GM12878 (cell line): ENCODE measurements around the gene MEGF9. TPM values are rescaled to one million over a fixed set of nuclear protein-coding genes. Genes with fewer than 3 reads are reported as not detected.
A peak's percentile ranks its signal among the peaks of the same experiment; 100 is the strongest.

Experiments used
- ATAC-seq: fragments of 200-7000 bp; cut with Tn5 transposase; 3 replicates; pipeline ENCODE4 v1.9.1; 2020; ENCODE audit warnings: mild to moderate bottlenecking, moderate library complexity
- BruUV-seq: library from RNA; stranded (reverse); fragments of 400-500 nt; replicated peaks from 2 replicates; lab custom pipeline; 2021; lab: Mats Ljungman, UMichigan
- CTCF ChIA-PET: fragments of 300-600 bp; sonication (Branson Sonifier 250); formaldehyde crosslinking; extraction: SDS; loops from one replicate; lab custom pipeline; 2021; ENCODE audit warnings: inconsistent platforms; lab: Yijun Ruan, JAX
- POLR2A ChIA-PET: fragments of 350-600 bp; formaldehyde crosslinking; extraction: SDS; loops from one replicate; lab custom pipeline; 2021; ENCODE audit warnings: inconsistent platforms; lab: Charles Lee
- RAD21 ChIA-PET: fragments of 300-600 bp; sonication (Branson Sonifier 250); formaldehyde crosslinking; loops from one replicate; lab custom pipeline; 2023; ENCODE audit warnings: antibody characterized with exemption; ENCODE audit not compliant: unreplicated experiment; lab: Charles Lee
- SMC1A ChIA-PET: fragments of 300-600 bp; sonication (Branson Sonifier 250); formaldehyde crosslinking; loops from one replicate; lab custom pipeline; 2023; ENCODE audit not compliant: unreplicated experiment, uncharacterized antibody; lab: Charles Lee
- DNase-seq: peaks from one replicate; pipeline ENCODE4 v3.0.0-alpha.2; 2011; ENCODE audit warnings: low read depth, low spot score
- FAIRE-seq: peaks from 3 replicates; lab custom pipeline; 2011; peaks lifted over from hg19 to GRCh38; lab: Jason Lieb, UNC
- H2AFZ ChIP-seq: 2 replicates; pipeline ENCODE4 v1.6.0; 2011; ENCODE audit warnings: low read depth, low read length, control low read depth; ENCODE audit not compliant: control insufficient read depth
- H3K27ac ChIP-seq: 2 replicates; pipeline ENCODE4 v1.5.1; 2011; ENCODE audit warnings: control low read depth; ENCODE audit not compliant: control insufficient read depth, insufficient read depth
- H3K27me3 ChIP-seq, 2 experiments: replicated peaks in 1 of 2; 2 replicates each; pipeline versions ENCODE4 v1.6.0 to v1.6.1; 2011; ENCODE audit warnings: low read length in 1 of 2; ENCODE audit not compliant: control insufficient read depth in 2 of 2, insufficient read depth in 2 of 2
- H3K36me3 ChIP-seq, 2 experiments: 2 replicates each; pipeline ENCODE4 v1.5.1; 2011; ENCODE audit warnings: low read length in 1 of 2; ENCODE audit not compliant: control insufficient read depth in 2 of 2, insufficient read depth in 2 of 2
- H3K4me1 ChIP-seq: 2 replicates; pipeline ENCODE4 v1.6.1; 2011; ENCODE audit warnings: mild to moderate bottlenecking, low read length, moderate library complexity, mixed read lengths; ENCODE audit not compliant: control insufficient read depth, insufficient read depth
- H3K4me2 ChIP-seq: 2 replicates; pipeline ENCODE4 v1.6.0; 2011; ENCODE audit warnings: control low read depth; ENCODE audit not compliant: control insufficient read depth, insufficient read depth
- H3K4me3 ChIP-seq: fragments of 200-600 bp; sonication (generic); 2 replicates; pipeline ENCODE4 v1.5.1; 2016
- H3K79me2 ChIP-seq: 2 replicates; pipeline ENCODE4 v1.6.0; 2011; ENCODE audit warnings: low read length; ENCODE audit not compliant: control insufficient read depth, insufficient read depth
- H3K9ac ChIP-seq: 2 replicates; pipeline ENCODE4 v1.8.0; 2011; ENCODE audit warnings: low read length, control low read depth, mixed read lengths; ENCODE audit not compliant: control insufficient read depth, insufficient read depth
- H3K9me3 ChIP-seq: replicated peaks from 3 replicates; pipeline ENCODE4 v1.5.1; 2011; ENCODE audit warnings: mild to moderate bottlenecking, low read length; ENCODE audit not compliant: control insufficient read depth, insufficient read depth
- H4K20me1 ChIP-seq: 2 replicates; pipeline ENCODE4 v1.6.0; 2011; ENCODE audit not compliant: control insufficient read depth, insufficient read depth
- BRCA1 ChIP-seq: IDR thresholded peaks from 2 replicates; pipeline ENCODE4 v1.6.1; 2011; ENCODE audit warnings: low read depth, low read length, improper control_type of control experiment
- RFX5 ChIP-seq: IDR thresholded peaks from 2 replicates; pipeline ENCODE4 v1.6.1; 2011; ENCODE audit warnings: low read depth, low read length, improper control_type of control experiment
- STAT3 ChIP-seq: IDR thresholded peaks from 2 replicates; pipeline ENCODE4 v1.6.1; 2011; ENCODE audit warnings: low read depth, low read length, improper control_type of control experiment
- ZNF24 ChIP-seq: fragments of 450-650 bp; IDR thresholded peaks from 2 replicates; pipeline ENCODE4 v1.6.1; 2017; ENCODE audit warnings: antibody characterized with exemption, mild to moderate bottlenecking
- ZZZ3 ChIP-seq: IDR thresholded peaks from 2 replicates; pipeline ENCODE4 v1.6.1; 2011; ENCODE audit warnings: low read depth; ENCODE audit not compliant: control insufficient read depth, insufficient read length
- WGBS: methylation state at CpG from one replicate; pipeline ENCODE4 v1.1.6; 2016; ENCODE audit warnings: low lambda C conversion rate; ENCODE audit not compliant: insufficient replicate concordance, insufficient coverage; ENCODE audit errors: missing lambda C conversion rate; 5-methylcytosine and 5-hydroxymethylcytosine counted together
- in situ Hi-C: fragments of 300-500 bp; cut with MboI; formaldehyde crosslinking; loops from 9 replicates; pipeline ENCODE4 v1.14.3; 2018; ENCODE audit warnings: mixed read lengths
- intact Hi-C: fragments of 100-400 bp; cut with micrococcal nuclease; formaldehyde crosslinking; loops from one replicate; pipeline ENCODE4 v1.14.2; 2022; ENCODE audit not compliant: unreplicated experiment
- polyA plus RNA-seq, 11 experiments: library from polyadenylated mRNA; depleted of rRNA in 4 of 11; unstranded in 6 of 11; stranded (reverse) in 5 of 11; fragments of >200 nt; fragmentation: Nextera tagmentation in 4 of 11; fragmentation: Illumina TruSeq in 1 of 11; extraction: Ambion mirVana in 4 of 11; extraction: Trizol in 1 of 11; gene quantifications; 1 replicate in 1 of 11; 2 replicates in 10 of 11; pipeline versions ENCODE4 v1.2.1 to v1.2.3, GENCODE V29; 2011 to 2016; ENCODE audit warnings: inconsistent platforms in 2 of 11, missing spikeins in 2 of 11, low read depth in 1 of 11
- total RNA-seq, 4 experiments: library from RNA; depleted of rRNA in 3 of 4; stranded (reverse); fragments of >200 nt in 3 of 4; fragmentation: Illumina TruSeq in 1 of 4; extraction: Trizol in 1 of 4; gene quantifications; 2 replicates each; pipeline versions ENCODE4 v1.2.1 to v1.2.3, GENCODE V29; 2013 to 2021
- TF ChIP-seq, protein P1 (sequence below): fragments of 450-650 bp; IDR thresholded peaks from 2 replicates; pipeline ENCODE4 v1.6.1; 2017; ENCODE audit warnings: borderline replicate concordance
- TF ChIP-seq, protein P2 (sequence below): fragments of 450-650 bp; formaldehyde crosslinking; IDR thresholded peaks from 2 replicates; pipeline ENCODE4 v1.4.0; 2020; ENCODE audit warnings: mild to moderate bottlenecking, moderate library complexity
- TF ChIP-seq, protein P3 (sequence below): IDR thresholded peaks from 2 replicates; pipeline ENCODE4 v1.6.1; 2011; ENCODE audit warnings: borderline replicate concordance, low read depth, mild to moderate bottlenecking, moderate library complexity, mixed read lengths, low read length; ENCODE audit not compliant: insufficient read depth; ENCODE audit errors: extremely low read length
- TF ChIP-seq, protein P4 (sequence below): fragments of 450-650 bp; IDR thresholded peaks from 2 replicates; pipeline ENCODE4 v1.6.1; 2017; ENCODE audit warnings: mild to moderate bottlenecking, moderate library complexity

Gene MEGF9
- total and polyA plus RNA-seq, 10 of the 15 experiments (the other 5 are each of a cell fraction or from before 2014, with no cell fraction given) = 0.71 to 5.1 (median 2.6) TPM

DNA sequence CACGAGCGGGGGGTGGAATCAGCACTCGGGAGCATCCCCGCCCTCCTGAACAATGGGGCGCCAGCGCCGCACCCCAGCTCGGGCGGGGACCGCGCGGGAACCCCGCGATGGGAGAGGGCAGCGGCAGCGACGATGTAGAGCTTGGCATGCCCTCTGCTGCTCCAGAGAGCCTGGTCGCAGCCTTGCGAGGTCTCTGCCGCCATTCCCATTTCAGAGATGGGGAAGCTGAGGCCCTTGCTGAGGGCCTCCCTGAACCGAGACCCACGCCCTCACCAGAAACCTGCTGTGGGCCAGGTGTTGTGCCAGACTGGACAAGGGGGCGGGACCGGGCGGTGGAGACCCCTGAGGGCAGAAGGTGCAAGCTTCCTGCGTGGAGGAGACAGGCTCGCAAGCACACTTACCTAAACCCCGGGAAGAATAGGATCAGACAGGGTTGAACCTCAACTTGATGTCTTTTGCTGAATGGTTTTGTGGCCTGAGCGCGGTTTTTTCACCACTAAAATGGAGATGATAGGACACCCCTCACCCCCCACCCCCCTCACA lies 647 bp upstream of the MEGF9 start (continued):
- TF ChIP-seq, protein P1, sequence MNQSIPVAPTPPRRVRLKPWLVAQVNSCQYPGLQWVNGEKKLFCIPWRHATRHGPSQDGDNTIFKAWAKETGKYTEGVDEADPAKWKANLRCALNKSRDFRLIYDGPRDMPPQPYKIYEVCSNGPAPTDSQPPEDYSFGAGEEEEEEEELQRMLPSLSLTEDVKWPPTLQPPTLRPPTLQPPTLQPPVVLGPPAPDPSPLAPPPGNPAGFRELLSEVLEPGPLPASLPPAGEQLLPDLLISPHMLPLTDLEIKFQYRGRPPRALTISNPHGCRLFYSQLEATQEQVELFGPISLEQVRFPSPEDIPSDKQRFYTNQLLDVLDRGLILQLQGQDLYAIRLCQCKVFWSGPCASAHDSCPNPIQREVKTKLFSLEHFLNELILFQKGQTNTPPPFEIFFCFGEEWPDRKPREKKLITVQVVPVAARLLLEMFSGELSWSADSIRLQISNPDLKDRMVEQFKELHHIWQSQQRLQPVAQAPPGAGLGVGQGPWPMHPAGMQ = no peak
- TF ChIP-seq, protein P2, sequence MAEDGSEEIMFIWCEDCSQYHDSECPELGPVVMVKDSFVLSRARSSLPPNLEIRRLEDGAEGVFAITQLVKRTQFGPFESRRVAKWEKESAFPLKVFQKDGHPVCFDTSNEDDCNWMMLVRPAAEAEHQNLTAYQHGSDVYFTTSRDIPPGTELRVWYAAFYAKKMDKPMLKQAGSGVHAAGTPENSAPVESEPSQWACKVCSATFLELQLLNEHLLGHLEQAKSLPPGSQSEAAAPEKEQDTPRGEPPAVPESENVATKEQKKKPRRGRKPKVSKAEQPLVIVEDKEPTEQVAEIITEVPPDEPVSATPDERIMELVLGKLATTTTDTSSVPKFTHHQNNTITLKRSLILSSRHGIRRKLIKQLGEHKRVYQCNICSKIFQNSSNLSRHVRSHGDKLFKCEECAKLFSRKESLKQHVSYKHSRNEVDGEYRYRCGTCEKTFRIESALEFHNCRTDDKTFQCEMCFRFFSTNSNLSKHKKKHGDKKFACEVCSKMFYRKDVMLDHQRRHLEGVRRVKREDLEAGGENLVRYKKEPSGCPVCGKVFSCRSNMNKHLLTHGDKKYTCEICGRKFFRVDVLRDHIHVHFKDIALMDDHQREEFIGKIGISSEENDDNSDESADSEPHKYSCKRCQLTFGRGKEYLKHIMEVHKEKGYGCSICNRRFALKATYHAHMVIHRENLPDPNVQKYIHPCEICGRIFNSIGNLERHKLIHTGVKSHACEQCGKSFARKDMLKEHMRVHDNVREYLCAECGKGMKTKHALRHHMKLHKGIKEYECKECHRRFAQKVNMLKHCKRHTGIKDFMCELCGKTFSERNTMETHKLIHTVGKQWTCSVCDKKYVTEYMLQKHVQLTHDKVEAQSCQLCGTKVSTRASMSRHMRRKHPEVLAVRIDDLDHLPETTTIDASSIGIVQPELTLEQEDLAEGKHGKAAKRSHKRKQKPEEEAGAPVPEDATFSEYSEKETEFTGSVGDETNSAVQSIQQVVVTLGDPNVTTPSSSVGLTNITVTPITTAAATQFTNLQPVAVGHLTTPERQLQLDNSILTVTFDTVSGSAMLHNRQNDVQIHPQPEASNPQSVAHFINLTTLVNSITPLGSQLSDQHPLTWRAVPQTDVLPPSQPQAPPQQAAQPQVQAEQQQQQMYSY = no peak
- TF ChIP-seq ZZZ3 = no peak

DNA sequence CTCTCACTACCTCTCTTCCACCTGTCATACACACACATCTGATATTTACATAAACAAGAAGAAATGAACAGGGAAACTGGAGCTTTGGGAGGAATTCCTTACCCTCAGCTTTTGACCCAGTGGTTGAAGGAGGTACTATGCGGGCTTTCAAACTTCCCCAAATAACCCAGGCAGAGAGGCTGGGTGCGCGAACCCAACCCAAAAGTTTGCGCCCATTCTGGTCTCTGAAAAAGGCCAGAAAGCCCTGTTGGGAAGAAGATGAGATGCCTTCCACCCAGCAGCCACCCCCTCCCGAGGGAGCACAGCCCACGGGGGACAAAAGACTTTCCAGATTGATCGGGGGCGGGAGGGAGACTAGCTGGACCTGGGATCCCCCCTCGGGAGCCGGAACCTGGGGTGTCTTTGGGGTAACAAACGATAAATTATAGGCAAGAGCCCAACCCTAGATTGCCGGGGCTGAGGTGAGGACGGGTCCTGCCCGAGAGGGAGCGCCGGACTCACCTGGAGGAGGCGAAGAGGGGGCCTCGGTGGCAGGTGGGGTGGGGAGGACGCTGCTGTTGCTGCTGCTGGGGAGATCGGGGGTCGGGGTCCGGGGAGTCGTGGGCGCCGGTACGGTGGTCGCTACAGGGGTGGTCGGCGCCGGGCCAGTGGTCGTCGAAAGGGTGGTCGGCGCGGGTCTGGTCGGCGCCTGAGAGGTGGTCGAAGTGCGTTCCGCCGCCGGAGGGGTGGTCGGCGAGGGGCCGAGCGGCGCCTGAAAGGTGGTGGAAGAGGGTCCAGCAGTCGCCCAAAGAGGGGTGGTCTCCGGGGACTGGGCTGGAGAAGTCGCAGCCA lies 798 bp downstream of the MEGF9 start:
- Histone ChIP-seq H3K79me2 (no peaks in the 10 kb centered on the region; the same call in 1 of the 2 replicates), H3K27ac (no peak overlapping the region), H3K4me1 (peaks cover 15% of the 10 kb centered on the region), H4K20me1 (no peaks in the 10 kb centered on the region), H3K27me3 (no peaks in the 10 kb centered on the region), H2AFZ (peak overlapping the region; percentile 38), H3K4me3 (peak overlapping the region; percentile 80), H3K9me3 (no peaks in the 10 kb centered on the region; the same call in 2 of the 3 replicates), H3K9ac (peak overlapping the region; percentile 71; the same call in 1 of the 2 replicates), H3K36me3 (no peaks in the 10 kb centered on the region), H3K4me2 (peak overlapping the region; percentile 77)
- SMC1A ChIA-PET = no interaction called here
- in situ Hi-C loops = no loop called here
- no peak for FAIRE-seq
- intact Hi-C loops = loop anchor here (5.0 kb wide), 1 partner anchor 96 kb away; no protein-coding TSS in a partner anchor
- 2% methylated on average over 33 of the region's 50 CpGs for WGBS
- BruUV-seq = no TSS peak
- no peak for ATAC-seq
- RAD21 ChIA-PET = no interaction called here
- POLR2A ChIA-PET = no interaction called here
- CTCF ChIA-PET = no interaction called here
- DNase-seq = no peak
- TF ChIP-seq BRCA1 (no peak), STAT3 (no peak), ZNF24 (no peak), RFX5 (no peak)
- TF ChIP-seq, protein P3, sequence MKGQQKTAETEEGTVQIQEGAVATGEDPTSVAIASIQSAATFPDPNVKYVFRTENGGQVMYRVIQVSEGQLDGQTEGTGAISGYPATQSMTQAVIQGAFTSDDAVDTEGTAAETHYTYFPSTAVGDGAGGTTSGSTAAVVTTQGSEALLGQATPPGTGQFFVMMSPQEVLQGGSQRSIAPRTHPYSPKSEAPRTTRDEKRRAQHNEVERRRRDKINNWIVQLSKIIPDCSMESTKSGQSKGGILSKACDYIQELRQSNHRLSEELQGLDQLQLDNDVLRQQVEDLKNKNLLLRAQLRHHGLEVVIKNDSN = no peak
- TF ChIP-seq, protein P4, sequence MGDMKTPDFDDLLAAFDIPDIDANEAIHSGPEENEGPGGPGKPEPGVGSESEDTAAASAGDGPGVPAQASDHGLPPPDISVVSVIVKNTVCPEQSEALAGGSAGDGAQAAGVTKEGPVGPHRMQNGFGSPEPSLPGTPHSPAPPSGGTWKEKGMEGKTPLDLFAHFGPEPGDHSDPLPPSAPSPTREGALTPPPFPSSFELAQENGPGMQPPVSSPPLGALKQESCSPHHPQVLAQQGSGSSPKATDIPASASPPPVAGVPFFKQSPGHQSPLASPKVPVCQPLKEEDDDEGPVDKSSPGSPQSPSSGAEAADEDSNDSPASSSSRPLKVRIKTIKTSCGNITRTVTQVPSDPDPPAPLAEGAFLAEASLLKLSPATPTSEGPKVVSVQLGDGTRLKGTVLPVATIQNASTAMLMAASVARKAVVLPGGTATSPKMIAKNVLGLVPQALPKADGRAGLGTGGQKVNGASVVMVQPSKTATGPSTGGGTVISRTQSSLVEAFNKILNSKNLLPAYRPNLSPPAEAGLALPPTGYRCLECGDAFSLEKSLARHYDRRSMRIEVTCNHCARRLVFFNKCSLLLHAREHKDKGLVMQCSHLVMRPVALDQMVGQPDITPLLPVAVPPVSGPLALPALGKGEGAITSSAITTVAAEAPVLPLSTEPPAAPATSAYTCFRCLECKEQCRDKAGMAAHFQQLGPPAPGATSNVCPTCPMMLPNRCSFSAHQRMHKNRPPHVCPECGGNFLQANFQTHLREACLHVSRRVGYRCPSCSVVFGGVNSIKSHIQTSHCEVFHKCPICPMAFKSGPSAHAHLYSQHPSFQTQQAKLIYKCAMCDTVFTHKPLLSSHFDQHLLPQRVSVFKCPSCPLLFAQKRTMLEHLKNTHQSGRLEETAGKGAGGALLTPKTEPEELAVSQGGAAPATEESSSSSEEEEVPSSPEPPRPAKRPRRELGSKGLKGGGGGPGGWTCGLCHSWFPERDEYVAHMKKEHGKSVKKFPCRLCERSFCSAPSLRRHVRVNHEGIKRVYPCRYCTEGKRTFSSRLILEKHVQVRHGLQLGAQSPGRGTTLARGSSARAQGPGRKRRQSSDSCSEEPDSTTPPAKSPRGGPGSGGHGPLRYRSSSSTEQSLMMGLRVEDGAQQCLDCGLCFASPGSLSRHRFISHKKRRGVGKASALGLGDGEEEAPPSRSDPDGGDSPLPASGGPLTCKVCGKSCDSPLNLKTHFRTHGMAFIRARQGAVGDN = no peak
